Activated CD8-positive, alpha-beta memory T cell treated with anti-CD3 and anti-CD28 coated beads, Interleukin-2, amount 50 U/mL, for 1 hour (primary cell): Measurements from ENCODE around the gene MEIOSIN.
"Not testable (repeated sequence)": the region's sequence is repeated elsewhere in the genome, so short reads cannot be mapped to it uniquely, and the experiment has no call there.

Experiments
- DNase-seq: peaks from one replicate; pipeline ENCODE4 v3.0.0-alpha.2; 2020; ENCODE audit errors: extremely low read depth

The MEIOSIN gene

GRCh38 chr19:45798995-45799517 lies 65.8 kb downstream of the MEIOSIN start:
- DNase-seq: no peak

- not testable (repeated sequence) for DNase-seq
These were observed 66.3 kb downstream of the MEIOSIN start for GRCh38 chr19:45799541-45799940.

- no peak for DNase-seq
These were observed 66.9 kb downstream of the MEIOSIN start for GRCh38 chr19:45800070-45800553.

- no peak for DNase-seq
These were observed 68.5 kb downstream of the MEIOSIN start for GRCh38 chr19:45801603-45802175.

- no peak for DNase-seq
These were observed 71.1 kb downstream of the MEIOSIN start for GRCh38 chr19:45804140-45804958.

- DNase-seq: no peak
These were observed 71.7 kb downstream of the MEIOSIN start for GRCh38 chr19:45804959-45805230.

- no peak for DNase-seq
These were observed 72.5 kb downstream of the MEIOSIN start for GRCh38 chr19:45805719-45806118.

GRCh38 chr19:45809643-45810159 lies 76.5 kb downstream of the MEIOSIN start:
- DNase-seq: no peak

GRCh38 chr19:45812297-45812696 lies 79.1 kb downstream of the MEIOSIN start:
- DNase-seq: no peak
